Ramos (cell line): ENCODE data around the gene WSB1.
"Not testable (repeated sequence)": the region's sequence is repeated elsewhere in the genome, so short reads cannot be mapped to it uniquely, and the experiment has no call there.

ENCODE experiments used
- in situ Hi-C: fragments of 300-500 bp; cut with MboI; formaldehyde crosslinking; loops from one replicate; pipeline ENCODE4 v1.14.3; 2022; ENCODE audit warnings: low sequenced_read_pairs; ENCODE audit not compliant: unreplicated experiment

WSB1 gene

DNA sequence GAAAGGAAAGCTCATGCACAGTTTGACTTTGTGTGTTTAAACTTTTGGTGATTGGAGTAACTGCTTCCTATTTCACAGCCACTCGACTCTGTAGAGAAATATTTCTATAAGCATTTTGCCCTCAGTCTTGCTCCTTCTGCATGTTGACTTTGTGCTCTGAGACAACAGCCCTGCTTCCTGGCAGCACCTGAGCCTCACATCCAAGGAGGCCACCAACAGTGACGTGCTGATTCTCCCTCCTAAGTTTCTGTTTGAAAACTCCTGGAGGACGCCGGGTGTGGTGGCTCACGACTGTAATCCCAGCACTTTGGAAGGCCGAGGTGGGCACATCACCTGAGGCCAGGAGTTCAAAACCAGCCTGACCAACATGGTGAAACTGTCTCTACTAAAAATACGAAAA is 23.9 kb upstream of the WSB1 start:
- in situ Hi-C loops = loop anchor here (10.0 kb wide), 2 partner anchors 55 to 105 kb away; no protein-coding TSS in a partner anchor

DNA sequence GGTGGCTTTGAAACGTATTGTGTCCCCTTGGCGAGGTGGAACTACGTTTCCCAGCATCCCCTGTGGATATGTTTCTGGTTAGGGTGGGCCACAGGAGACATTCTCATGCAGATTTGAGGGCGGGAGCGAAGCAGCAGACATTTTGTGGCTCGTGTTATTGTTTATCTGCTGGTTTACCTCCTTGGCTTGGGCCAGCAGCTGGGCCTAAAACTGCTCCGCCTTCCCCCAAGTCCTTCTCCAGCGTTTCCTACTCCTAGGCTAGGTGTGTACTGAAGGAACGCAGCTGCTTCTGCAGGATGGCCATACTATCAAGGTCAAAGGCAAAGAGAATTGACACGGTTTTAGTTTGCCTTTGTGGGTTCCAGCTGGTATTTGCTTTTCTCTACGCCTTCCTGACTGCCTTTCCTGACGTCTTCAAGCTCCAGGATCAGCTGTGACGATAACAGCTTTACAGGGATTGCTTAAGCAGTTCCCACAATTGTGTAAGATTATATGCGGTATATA is 17.2 kb upstream of the WSB1 start:
- in situ Hi-C loops = no loop called here

DNA sequence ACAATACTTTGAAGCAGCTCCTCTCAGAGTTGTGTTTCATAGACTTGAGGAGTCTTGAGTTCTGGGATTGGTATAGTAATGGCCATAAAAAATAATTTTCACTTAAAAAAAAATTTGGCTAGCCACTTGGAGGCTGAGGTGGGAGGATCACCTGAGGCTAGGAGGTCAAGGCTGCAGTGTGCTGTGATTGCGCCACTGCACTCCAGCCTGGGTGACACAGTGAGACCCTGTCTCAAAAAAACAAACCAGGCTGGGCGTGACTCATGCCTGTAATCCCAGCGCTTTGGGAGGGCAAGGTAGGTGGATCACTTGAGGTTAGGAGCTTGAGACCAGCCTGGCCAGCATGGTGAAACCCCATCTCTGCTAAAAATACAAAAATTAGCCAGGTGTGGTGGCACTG is 14.8 kb upstream of the WSB1 start:
- in situ Hi-C loops = not testable (repeated sequence)

- in situ Hi-C loops = no loop called here
These were observed 13.4 kb upstream of the WSB1 start for GRCh38 chr17:27280527-27280926.

GRCh38 chr17:27281438-27281837 is 12.5 kb upstream of the WSB1 start:
- in situ Hi-C loops = no loop called here

DNA sequence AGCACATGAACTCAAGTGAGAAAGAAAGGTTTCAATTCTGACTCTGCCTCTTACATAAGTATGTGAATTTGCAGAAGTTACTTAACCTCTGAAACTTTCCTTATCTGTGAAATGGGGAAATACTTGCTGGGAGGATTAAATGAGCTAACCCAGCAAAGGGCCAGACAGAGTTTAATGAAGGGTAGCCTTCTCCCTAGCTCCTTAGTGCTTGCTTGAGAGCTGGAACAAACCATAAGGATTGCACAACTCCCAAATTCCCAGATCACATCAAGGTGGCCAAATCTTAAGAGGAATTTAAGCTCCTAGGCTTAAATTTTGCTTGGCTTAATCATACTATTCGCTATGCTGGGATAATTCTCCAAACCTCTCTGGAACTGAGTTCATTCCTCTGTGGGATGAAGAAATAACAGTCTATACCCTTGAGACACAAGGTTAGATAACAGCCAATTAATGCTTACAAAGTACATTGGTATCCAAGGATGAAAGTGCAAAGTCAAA is 11.8 kb upstream of the WSB1 start:
- in situ Hi-C loops = no loop called here

DNA sequence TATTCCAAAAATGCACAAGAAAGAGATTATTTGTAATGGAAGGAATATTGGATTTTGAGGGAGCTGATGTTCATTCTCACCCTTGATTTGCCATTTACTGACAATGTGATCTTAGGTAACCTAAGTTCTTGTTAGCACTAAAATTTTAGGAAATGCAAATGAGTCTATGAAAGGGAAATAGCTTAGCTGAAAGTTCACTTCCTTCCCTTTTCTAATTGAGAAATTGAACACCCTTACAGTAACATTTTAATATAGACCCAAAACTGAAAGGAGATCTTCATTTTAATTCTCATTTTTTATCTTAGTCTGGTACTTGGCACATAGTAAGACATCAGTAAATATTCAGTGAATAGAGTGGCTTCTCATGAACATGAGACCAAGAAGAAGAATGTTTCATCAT is 10.9 kb upstream of the WSB1 start:
- in situ Hi-C loops = no loop called here

DNA sequence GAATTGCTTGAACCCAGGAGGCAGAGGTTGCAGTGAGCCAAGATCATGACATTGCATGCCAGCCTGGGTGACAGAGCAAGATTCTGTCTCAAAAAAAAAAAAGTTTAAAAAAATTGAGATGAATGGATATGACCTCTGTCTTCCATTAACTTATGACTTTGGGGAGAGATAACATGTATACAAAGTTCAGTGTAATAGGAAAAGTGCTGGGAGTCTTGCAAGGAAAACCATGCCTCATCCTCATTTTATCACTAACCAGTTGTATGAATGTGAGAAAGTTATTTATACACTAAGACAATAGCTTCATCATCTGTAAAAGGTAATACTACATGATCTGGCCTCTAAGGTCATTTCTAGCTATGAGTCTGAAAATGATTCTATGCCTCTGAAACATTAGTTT is 10.2 kb upstream of the WSB1 start:
- in situ Hi-C loops = no loop called here

DNA sequence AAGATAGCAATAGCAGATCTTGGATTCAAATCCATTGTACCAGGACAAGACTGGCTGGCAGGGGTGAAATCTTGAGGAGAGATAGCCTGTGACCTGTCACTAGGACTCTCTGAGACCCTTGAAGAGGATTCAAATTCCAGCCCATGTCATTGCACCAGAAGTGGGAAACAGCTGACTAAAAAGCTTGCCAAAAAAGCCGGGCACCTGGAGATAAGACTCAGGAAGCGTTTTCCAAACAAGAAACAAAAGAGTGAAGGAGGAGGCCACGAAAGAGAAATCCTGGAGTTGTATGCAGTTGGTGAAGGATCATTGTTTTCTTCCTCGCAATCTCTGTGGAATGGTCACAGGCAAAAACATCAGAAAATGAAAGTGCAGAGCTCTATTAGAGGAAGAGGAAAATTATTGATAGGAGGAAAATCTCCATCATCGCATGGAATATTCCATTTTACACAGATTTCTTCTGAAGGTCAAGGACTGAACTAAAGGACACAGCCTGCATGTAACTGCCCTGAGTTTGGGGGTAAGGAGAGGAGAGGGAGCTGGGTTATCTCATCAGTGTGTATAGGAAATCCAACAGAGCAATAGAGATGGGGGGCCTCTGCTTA is 9.0 kb upstream of the WSB1 start:
- in situ Hi-C loops = no loop called here

GRCh38 chr17:27285516-27285915 is 8.4 kb upstream of the WSB1 start:
- in situ Hi-C loops = no loop called here

GRCh38 chr17:27288183-27288582 is 5.7 kb upstream of the WSB1 start:
- in situ Hi-C loops = no loop called here

- in situ Hi-C loops = no loop called here
These were observed 4.1 kb upstream of the WSB1 start for GRCh38 chr17:27289856-27290255.

DNA sequence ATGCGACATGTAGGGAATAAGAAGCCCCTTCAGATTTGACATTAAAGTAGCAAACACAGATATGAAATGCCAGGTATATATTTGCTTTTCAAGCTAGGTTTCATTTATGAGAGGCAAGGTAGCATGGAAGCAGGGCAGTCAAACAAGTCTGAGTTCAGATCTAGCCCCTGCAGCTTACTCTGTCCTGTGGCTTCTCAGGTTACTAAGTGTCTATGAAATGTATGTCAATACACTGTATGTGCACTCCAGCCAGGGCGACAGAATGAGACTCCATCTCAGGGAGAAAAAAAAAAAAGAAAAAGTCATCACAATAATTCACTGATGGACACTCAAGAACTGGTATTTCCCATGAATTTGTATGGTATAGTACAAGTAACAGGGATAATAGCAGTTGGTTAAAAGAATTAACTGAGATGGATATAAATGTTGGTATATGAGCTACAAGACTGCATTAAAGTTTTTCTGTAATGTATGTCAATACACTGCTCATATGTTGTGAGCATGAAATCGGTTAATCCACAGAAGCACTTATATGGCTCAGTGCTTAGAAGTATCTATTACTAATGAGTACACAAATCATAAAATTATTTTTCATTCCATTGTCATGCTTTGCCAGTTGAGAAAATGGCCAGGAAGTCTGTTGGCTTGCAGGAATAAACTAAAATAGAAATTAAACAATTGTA is 2.9 kb upstream of the WSB1 start:
- in situ Hi-C loops = no loop called here

- in situ Hi-C loops = no loop called here
These were observed 486 bp upstream of the WSB1 start for GRCh38 chr17:27293359-27293897.

DNA sequence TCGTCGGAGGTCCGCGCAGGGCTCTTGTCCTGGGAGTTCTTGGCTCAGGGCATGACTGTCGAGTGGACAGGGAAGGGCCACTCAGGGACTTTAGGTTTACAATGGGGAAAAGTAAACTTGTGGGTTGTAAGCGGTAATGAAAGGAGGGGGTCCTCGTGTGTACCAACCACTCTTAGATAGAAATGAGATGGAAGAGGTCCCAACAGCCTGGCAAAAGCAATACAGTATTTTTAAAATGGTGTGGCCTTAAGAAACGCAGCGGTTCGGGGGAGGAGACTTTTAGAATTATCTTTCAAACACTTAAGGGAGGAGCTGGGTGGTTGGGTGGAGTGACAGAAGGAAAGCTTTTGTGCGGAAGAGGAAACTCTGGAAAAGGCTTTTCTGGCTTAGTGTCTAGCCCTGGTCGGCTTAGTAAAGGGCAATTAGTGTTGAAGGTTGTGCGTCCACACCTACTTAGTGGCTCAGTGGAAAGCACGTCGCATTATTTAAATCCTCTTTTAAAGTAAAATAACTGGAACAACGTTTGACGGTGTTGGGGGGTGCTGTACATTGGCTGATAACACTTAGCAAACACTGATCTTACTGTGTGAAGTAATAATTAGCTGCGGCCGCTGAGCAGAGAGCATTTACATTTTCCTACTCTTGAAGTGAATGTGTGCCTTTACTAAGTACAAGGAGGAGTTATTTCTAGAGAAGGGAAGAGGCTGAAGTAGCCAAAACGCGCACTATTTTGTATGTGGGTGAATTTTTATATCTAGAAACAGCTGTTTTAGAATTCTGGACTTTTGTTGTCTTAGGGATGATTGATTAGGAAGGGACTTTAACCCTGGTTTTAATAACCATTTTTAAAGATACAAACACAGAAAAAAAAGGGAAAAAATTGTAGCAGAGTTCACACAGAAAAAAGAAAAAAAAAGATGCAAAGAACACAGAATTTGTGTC is 1.0 kb downstream of the WSB1 start:
- in situ Hi-C loops = no loop called here

- in situ Hi-C loops = no loop called here
These were observed 2.0 kb downstream of the WSB1 start for GRCh38 chr17:27295945-27296344.

GRCh38 chr17:27296428-27296979 is 2.6 kb downstream of the WSB1 start:
- in situ Hi-C loops = no loop called here

DNA sequence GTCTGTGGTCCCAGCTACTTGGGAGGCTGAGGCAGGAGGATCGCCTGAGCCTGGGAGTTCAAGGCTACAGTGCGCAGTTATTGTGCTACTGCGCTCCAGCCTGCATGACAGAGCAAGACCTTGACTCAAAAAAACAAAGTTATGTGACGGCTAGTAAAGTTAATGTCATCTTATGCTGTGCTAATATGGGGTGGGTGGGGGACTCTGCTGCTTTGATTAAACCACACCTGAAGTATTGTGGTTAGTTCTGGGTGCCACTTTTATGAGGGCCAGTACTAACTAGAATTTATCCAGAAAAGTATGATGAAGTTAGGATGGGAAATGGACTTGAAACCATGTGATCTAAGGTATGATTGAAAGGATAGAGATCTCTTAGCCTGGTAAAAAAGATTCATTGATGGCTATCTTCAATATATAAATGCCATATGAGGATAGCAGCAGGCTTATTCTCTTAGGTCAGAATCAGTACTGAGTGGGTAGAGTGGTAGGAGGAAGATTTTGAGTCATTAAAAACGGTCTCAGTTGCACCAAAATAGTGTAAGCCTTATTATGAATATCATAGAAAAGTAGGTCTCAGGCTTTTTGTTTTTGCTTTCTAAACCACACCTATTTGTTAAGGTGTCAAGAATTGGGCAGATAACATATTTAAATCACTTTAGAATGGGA is 5.6 kb downstream of the WSB1 start:
- in situ Hi-C loops = loop anchor here (25.0 kb wide), 1 partner anchor 1063 kb away; the partner anchor contains the start of genes POLDIP2, SARM1, SEBOX and VTN

DNA sequence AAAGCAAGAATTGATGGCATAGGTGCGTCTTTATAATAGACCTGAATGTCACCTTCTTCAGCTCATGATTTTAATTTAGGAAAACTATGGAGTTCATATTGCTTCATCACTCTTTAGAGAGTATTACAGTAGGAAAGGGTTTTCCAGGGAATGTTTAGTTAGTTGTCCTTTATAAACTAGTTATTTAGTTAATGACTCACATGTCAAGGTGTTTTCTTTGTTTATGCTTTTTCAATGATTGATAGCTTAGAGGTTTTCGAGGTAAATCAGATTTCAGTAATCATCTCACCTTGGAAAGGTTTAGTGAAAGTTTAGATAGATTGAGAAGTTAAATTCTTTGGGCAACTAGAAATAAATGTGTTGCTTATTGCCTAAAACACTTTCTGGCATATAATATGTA is 9.8 kb downstream of the WSB1 start:
- in situ Hi-C loops = loop anchor here (25.0 kb wide), 1 partner anchor 1059 kb away; the partner anchor contains the start of genes POLDIP2, SARM1, SEBOX and VTN
